Neural crest cell (in vitro differentiated cells): ENCODE data around the gene SMIM45.

ENCODE experiments used
- DNase-seq: peaks from one replicate; pipeline ENCODE4 v3.0.0; 2021; ENCODE audit warnings: low read depth, mixed read lengths, low spot score
- H3K27ac Mint-ChIP-seq: one replicate; pipeline ENCODE4 v1.8.0; 2021; ENCODE audit warnings: mild to moderate bottlenecking, mixed read lengths; ENCODE audit not compliant: unreplicated experiment
- H3K27me3 Mint-ChIP-seq: 2 replicates; pipeline ENCODE4 v1.8.0; 2021; ENCODE audit warnings: low read depth, mild to moderate bottlenecking, mixed read lengths
- H3K36me3 Mint-ChIP-seq: 2 replicates; pipeline ENCODE4 v1.8.0; 2021; ENCODE audit warnings: low read depth, mild to moderate bottlenecking, mixed read lengths
- H3K4me1 Mint-ChIP-seq: 2 replicates; pipeline ENCODE4 v1.8.0; 2021; ENCODE audit warnings: mixed read lengths
- H3K4me3 Mint-ChIP-seq: one replicate; pipeline ENCODE4 v1.8.0; 2021; ENCODE audit warnings: mild to moderate bottlenecking, mixed read lengths
- H3K9me3 Mint-ChIP-seq: 2 replicates; pipeline ENCODE4 v1.8.0; 2021; ENCODE audit warnings: mixed read lengths
- TF ChIP-seq, protein P1 (sequence below): fragments of 200-600 bp; sonication (generic); conservative IDR thresholded peaks from 2 replicates; pipeline ENCODE4 v1.5.0; 2021; ENCODE audit warnings: antibody characterized with exemption, mild to moderate bottlenecking

The SMIM45 gene

GRCh38 chr22:41919357-41920224, 32.4 kb upstream of the SMIM45 start:
- H3K36me3 Mint-ChIP-seq: no peaks in the 10 kb centered on the region
- DNase-seq: peak; percentile 64

GRCh38 chr22:41920271-41920976, 31.5 kb upstream of the SMIM45 start:
- peaks cover 84% of the 10 kb centered on the region for H3K27me3 Mint-ChIP-seq
- peak overlapping the region; percentile 64 for H3K4me3 Mint-ChIP-seq
- TF ChIP-seq, protein P1, sequence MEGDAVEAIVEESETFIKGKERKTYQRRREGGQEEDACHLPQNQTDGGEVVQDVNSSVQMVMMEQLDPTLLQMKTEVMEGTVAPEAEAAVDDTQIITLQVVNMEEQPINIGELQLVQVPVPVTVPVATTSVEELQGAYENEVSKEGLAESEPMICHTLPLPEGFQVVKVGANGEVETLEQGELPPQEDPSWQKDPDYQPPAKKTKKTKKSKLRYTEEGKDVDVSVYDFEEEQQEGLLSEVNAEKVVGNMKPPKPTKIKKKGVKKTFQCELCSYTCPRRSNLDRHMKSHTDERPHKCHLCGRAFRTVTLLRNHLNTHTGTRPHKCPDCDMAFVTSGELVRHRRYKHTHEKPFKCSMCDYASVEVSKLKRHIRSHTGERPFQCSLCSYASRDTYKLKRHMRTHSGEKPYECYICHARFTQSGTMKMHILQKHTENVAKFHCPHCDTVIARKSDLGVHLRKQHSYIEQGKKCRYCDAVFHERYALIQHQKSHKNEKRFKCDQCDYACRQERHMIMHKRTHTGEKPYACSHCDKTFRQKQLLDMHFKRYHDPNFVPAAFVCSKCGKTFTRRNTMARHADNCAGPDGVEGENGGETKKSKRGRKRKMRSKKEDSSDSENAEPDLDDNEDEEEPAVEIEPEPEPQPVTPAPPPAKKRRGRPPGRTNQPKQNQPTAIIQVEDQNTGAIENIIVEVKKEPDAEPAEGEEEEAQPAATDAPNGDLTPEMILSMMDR: no peak

More at GRCh38 chr22:41919357-41920224, 32.4 kb upstream of the SMIM45 start:
- no peaks in the 10 kb centered on the region for H3K9me3 Mint-ChIP-seq
- no peak overlapping the region for H3K27ac Mint-ChIP-seq
- TF ChIP-seq, protein P1: no peak
- H3K4me3 Mint-ChIP-seq: no peak overlapping the region
- peaks cover 3% of the 10 kb centered on the region for H3K4me1 Mint-ChIP-seq
- peaks cover 80% of the 10 kb centered on the region for H3K27me3 Mint-ChIP-seq

DNA sequence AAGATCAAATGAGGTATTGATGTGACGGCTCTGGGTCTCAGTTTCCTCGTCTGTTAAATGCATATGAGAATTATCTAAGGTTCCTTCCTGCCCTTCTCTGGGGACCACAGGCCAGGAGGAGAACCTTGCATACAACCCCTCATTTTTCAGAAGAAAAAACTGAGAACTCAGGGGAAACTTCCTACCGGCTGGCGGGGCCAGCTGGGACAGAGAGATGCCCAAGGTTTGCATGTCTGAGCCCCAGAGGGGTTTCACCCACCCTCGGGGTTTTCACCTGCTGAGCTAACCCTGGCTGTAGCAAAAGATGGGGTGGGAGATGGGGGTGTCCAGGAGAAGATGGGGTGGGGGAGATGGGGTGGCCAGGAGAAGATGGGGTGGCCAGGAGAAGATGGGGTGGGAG, 29.6 kb upstream of the SMIM45 start:
- TF ChIP-seq, protein P1: no peak
- no peaks in the 10 kb centered on the region for H3K36me3 Mint-ChIP-seq
- DNase-seq: no peak
- no peaks in the 10 kb centered on the region for H3K9me3 Mint-ChIP-seq
- peaks cover 7% of the 10 kb centered on the region for H3K4me1 Mint-ChIP-seq
- H3K4me3 Mint-ChIP-seq: peak overlapping the region; percentile 34
- H3K27ac Mint-ChIP-seq: no peak overlapping the region
- peaks cover 77% of the 10 kb centered on the region for H3K27me3 Mint-ChIP-seq

More at GRCh38 chr22:41920271-41920976, 31.5 kb upstream of the SMIM45 start:
- Mint-ChIP-seq H3K36me3 (no peaks in the 10 kb centered on the region), H3K9me3 (no peaks in the 10 kb centered on the region), H3K4me1 (peaks cover 7% of the 10 kb centered on the region), H3K27ac (no peak overlapping the region)
- no peak for DNase-seq

DNA sequence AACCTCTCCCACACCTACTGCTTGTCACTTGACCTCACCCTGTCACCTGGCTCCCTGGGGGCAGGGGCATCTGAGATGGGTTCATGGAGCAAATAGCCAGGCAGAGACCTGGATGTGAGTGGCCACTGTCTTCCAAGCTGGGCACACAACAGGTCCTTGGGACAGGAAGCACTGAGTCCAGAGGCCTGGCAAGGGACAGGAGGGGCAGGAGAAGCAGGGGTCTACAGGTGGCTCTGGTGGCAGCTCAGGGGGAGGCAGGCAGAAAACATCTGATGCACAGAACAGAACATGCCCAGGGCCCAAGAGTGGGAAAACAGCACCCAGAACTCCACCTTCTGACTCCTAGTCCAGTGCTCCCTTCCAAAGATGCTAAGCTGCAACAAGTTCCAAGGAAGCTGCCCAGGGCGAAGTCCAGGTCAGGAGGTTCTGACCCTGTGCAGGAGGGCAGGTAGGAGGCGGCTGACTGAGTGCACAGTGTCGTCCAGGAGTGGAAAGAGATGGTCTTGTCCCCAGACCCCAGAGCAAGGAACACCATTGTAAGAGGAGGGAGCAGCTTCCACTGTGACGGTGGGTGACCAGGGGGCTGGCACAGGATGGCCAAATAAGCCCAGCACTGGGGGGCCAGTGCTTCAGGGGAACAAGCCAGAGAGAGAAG, 28.9 kb upstream of the SMIM45 start:
- TF ChIP-seq, protein P1: no peak
- H3K36me3 Mint-ChIP-seq: no peaks in the 10 kb centered on the region
- peaks cover 77% of the 10 kb centered on the region for H3K27me3 Mint-ChIP-seq

DNA sequence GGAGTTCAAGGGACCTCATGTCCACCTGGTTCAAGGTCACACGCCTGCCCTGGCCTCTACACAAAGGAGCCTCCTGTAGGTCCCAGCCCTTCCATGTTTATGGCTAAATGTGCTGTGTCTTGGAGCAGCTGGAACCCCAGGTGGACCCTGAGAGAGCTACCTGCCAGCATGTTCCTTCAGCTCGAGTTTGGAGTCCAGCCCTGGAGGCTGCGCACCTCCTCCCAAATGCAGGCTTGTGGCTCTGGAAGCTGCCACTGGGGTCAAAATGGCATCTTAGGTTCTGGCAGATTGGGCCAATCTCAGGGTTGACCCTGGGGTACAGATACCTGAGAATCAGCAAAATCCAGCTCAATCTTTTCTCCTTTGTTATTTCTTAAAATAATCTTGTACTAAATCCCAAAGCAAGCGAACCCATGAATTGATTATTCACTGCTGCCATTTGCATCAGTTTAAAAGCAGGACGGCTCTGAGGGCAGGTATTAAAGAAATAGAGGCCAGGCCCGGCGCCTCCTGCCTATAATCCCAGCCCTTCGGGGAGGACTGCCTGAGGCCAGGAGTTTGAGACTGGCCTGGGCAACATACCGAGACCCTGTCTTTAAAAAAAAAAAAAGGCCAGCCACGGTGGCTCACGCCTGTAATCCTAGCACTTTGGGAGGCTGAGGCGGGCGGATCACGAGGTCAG, 28.2 kb upstream of the SMIM45 start:
- Mint-ChIP-seq H3K9me3 (no peaks in the 10 kb centered on the region), H3K27me3 (peaks cover 74% of the 10 kb centered on the region)
- DNase-seq: no peak

More for the DNA sequence above, 28.9 kb upstream of the SMIM45 start:
- Mint-ChIP-seq H3K4me1 (peaks cover 13% of the 10 kb centered on the region), H3K9me3 (no peaks in the 10 kb centered on the region), H3K4me3 (no peak overlapping the region), H3K27ac (no peak overlapping the region)
- DNase-seq: no peak

More for the DNA sequence above, 28.2 kb upstream of the SMIM45 start:
- H3K27ac Mint-ChIP-seq: no peak overlapping the region
- TF ChIP-seq, protein P1: no peak
- peaks cover 14% of the 10 kb centered on the region for H3K4me1 Mint-ChIP-seq
- H3K36me3 Mint-ChIP-seq: no peaks in the 10 kb centered on the region
- peak overlapping the region; percentile 59 for H3K4me3 Mint-ChIP-seq
